Stimulated activated naive B cell treated with anti-CD40 and anti-IgM and Interleukin-4, amounts not matched to agents 10 μg/mL and 1 μg/mL and 100 μg/mL, for 72 hours (primary cell): ENCODE results near the gene MED12L.
"Not testable (repeated sequence)": the region's sequence is repeated elsewhere in the genome, so short reads cannot be mapped to it uniquely, and the experiment has no call there.

Experiments used
- ATAC-seq, 2 donors: fragments of 150-1000 bp; cut with Tn5 transposase; replicated peaks; 2 replicates each; pipeline ENCODE4 v1.10.0; 2021; ENCODE audit warnings: moderate library complexity in 1 of 2
- DNase-seq: peaks from one replicate; pipeline ENCODE4 v3.0.0; 2021
- H3K27ac Mint-ChIP-seq: one replicate; pipeline ENCODE4 v1.8.0; 2022; ENCODE audit warnings: mild to moderate bottlenecking, mixed read lengths
- H3K27me3 Mint-ChIP-seq, 2 donors: one replicate each; pipeline ENCODE4 v1.8.0; 2022; ENCODE audit warnings: mixed read lengths in 2 of 2
- H3K36me3 Mint-ChIP-seq, 2 donors: one replicate each; pipeline ENCODE4 v1.8.0; 2022; ENCODE audit warnings: mixed read lengths in 2 of 2, mild to moderate bottlenecking in 1 of 2
- H3K4me1 Mint-ChIP-seq, 2 donors: one replicate each; pipeline ENCODE4 v1.8.0; 2022; ENCODE audit warnings: mixed read lengths in 2 of 2, mild to moderate bottlenecking in 1 of 2
- H3K4me3 Mint-ChIP-seq, 2 donors: one replicate each; pipeline ENCODE4 v1.8.0; 2022; ENCODE audit warnings: mild to moderate bottlenecking in 2 of 2, mixed read lengths in 2 of 2, moderate library complexity in 1 of 2
- H3K9me3 Mint-ChIP-seq, 2 donors: one replicate each; pipeline ENCODE4 v1.8.0; 2022; ENCODE audit warnings: mixed read lengths in 2 of 2, mild to moderate bottlenecking in 1 of 2

MED12L gene

GRCh38 chr3:151081082-151081481 is 4.4 kb upstream of the MED12L start:
- H3K4me3 Mint-ChIP-seq, H3K27ac Mint-ChIP-seq, ATAC-seq, H3K36me3 Mint-ChIP-seq, H3K9me3 Mint-ChIP-seq, DNase-seq, H3K4me1 Mint-ChIP-seq: not testable (repeated sequence)
- peaks cover 31 to 47% of the 10 kb centered on the region in 2 donors for H3K27me3 Mint-ChIP-seq

- ATAC-seq, result no peak
- H3K27me3 Mint-ChIP-seq, result peaks cover 36 to 65% of the 10 kb centered on the region in 2 donors
Measured at GRCh38 chr3:151082880-151083838, 2.3 kb upstream of the MED12L start.

DNA sequence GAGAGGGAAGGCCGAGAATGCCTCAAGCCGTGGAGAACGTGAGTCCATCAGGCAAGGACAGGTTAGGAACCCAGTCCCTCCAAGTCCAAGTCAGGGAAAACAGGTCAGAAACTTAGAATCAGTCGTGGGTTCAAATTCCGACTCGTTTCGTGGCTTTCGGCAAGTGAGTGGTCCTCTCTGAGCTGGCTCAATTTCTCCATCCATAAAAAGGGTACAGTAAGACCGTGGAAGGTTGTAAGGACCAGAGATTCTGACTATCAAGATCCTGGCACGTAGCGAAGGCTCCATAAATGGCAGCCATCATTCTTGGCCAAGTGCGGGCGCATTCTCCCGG is 604 bp upstream of the MED12L start:
- ATAC-seq (no peak), DNase-seq (no peak)
- Mint-ChIP-seq H3K36me3 (no peaks in the 10 kb centered on the region), H3K27me3 (peaks cover 38 to 61% of the 10 kb centered on the region in 2 donors), H3K27ac (no peak overlapping the region), H3K4me3 (peak overlapping the region; percentile 62 to 88), H3K9me3 (no peaks in the 10 kb centered on the region), H3K4me1 (peaks cover 10% of the 10 kb centered on the region in 2 donors)

More at GRCh38 chr3:151082880-151083838, 2.3 kb upstream of the MED12L start:
- Mint-ChIP-seq H3K4me1 (peaks cover 10% of the 10 kb centered on the region in 2 donors), H3K4me3 (no peak overlapping the region), H3K9me3 (no peaks in the 10 kb centered on the region), H3K36me3 (no peaks in the 10 kb centered on the region), H3K27ac (no peak overlapping the region)
- DNase-seq, result no peak

DNA sequence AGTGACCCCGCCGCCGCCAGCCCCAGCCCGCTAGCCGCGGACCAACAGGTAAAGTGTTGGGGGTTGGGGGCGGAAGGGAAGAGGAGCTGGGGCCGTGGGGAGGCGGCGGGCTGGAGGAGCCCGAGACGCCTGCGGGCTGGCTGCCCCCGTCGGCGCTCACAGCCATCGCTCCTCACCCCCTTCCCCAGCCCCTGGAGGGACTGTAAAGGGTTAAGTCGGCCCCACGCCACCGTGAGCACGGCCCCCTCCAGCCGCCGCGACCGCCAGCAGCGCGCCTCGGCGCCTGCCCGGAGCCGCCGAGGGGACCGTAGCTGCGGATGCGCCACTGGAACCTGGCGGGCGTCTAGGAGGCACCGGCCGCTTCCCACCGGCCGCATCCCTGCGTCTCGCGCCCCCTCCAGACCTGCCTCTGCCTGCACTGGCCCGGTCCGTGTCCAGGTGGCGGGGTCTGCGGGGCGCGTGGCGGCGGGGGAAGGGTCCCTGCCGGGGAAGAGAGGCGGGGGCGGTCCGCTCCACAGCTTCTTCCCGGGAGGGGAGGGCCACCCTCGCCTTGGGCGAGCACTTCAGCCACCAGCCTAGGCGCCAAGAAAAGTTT is 522 bp downstream of the MED12L start:
- no peaks in the 10 kb centered on the region for H3K36me3 Mint-ChIP-seq
- peak; percentile 6 for DNase-seq
- H3K4me1 Mint-ChIP-seq, result peaks cover 10% of the 10 kb centered on the region in 2 donors
- no peaks in the 10 kb centered on the region for H3K9me3 Mint-ChIP-seq
- peak overlapping the region; percentile 88 to 89 for H3K4me3 Mint-ChIP-seq
- H3K27me3 Mint-ChIP-seq, result peaks cover 40 to 63% of the 10 kb centered on the region in 2 donors
- H3K27ac Mint-ChIP-seq, result no peak overlapping the region
- ATAC-seq, result peak; percentile 21 to 24

DNA sequence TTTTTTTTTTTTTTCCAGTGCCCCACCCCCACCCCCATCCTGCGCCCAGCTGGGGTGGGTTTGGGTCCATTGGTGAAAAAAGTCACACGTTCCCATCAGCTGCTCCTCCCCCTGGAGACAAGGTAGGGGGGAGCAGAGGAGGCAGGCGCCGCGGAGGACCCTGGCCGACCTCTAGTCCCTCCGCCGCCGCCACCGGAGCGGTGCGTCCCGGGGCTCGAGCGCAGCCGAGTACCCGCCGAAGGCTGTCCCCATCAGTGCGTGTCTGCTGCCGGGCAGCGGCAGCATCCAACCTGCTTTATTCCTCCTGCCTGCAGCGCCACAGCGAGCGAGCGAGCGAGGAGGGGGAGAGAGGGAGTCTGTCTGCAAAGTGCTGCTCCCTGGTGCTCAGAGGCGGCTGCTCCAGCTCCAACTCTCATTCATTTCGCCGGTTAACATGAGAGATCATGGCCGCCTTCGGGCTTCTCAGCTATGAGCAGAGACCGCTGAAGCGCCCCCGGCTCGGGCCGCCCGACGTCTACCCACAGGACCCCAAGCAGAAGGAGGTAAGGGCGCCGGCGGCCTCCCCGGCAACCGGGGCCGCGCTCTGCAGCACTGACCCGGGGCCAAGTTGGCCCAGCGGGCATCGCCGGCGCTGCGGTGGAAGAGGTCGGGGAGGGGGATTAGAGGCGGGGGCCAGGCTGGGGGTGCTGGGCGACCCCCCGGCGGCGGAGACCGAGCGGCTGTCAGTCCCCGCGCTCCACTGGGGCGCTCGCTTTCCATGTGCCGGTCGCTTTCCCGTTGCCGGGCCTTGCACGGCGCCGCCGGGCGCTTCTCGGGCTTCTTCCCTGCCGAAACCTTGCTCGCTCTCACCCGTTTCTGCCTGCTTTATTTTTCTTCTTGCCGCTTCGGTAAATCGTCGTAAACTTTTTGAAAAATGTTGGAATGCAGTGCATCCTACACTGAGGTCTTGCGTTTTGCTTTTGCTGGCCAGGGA is 1.3 kb downstream of the MED12L start:
- DNase-seq (peak; percentile 65), ATAC-seq (peak; percentile 83 to 84)
- peak overlapping the region; percentile 88 to 89 for H3K4me3 Mint-ChIP-seq
- H3K9me3 Mint-ChIP-seq, result no peaks in the 10 kb centered on the region
- H3K27me3 Mint-ChIP-seq, result peaks cover 36 to 59% of the 10 kb centered on the region in 2 donors
- H3K36me3 Mint-ChIP-seq, result no peaks in the 10 kb centered on the region
- peaks cover 10% of the 10 kb centered on the region in 2 donors for H3K4me1 Mint-ChIP-seq
- H3K27ac Mint-ChIP-seq, result peak overlapping the region; percentile 74

GRCh38 chr3:151087648-151088047 is 2.2 kb downstream of the MED12L start:
- Mint-ChIP-seq H3K4me3 (peak overlapping the region; percentile 88 to 89), H3K36me3 (peaks cover 0 to 2% of the 10 kb centered on the region in 2 donors), H3K27ac (no peak overlapping the region), H3K4me1 (peaks cover 10% of the 10 kb centered on the region in 2 donors), H3K27me3 (peaks cover 37 to 50% of the 10 kb centered on the region in 2 donors), H3K9me3 (no peaks in the 10 kb centered on the region)
- ATAC-seq (no peak), DNase-seq (no peak)

DNA sequence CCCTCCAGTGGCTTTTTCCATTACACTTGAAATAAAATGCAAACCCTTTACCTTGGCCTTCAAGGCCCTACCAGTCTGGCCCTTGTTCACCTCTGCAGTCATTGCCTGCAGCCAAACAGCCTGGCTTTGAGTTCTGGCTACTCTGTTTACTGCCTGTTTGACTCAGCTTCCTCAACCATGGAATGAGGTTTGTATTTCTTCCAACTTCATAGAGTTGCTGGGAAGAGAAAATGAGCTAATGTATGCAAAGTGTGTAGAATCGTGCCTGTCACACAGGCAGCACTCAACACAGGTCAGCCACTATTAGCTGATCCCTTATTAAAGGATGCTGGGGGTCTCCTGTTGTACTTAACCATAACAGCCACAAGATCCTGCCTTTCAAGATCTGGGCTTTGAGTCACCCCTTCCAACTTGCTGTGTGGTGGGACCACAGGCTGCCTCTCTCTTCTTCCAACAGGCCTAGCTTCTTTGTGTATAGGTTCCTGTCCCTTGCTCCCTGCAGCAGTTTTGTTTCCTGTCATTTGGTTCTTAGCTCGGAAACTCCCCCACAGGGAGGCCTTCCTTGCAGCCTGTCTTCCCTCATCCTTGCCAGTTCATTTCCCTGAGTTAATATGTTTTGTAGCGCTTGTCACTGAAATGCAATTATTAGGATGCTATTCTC is 6.4 kb downstream of the MED12L start:
- DNase-seq (no peak), ATAC-seq (no peak)
- H3K36me3 Mint-ChIP-seq, result peaks cover 0 to 2% of the 10 kb centered on the region in 2 donors
- no peaks in the 10 kb centered on the region for H3K9me3 Mint-ChIP-seq
- H3K27me3 Mint-ChIP-seq, result peaks cover 17 to 21% of the 10 kb centered on the region in 2 donors
- no peak overlapping the region for H3K27ac Mint-ChIP-seq
- peaks cover 9 to 14% of the 10 kb centered on the region in 2 donors for H3K4me1 Mint-ChIP-seq
- H3K4me3 Mint-ChIP-seq, result no peak overlapping the region

GRCh38 chr3:151093148-151093547 is 7.7 kb downstream of the MED12L start:
- no peak for ATAC-seq
- DNase-seq, result no peak
- Mint-ChIP-seq H3K27ac (no peak overlapping the region), H3K4me3 (no peak overlapping the region), H3K27me3 (peaks cover 13 to 21% of the 10 kb centered on the region in 2 donors), H3K4me1 (peaks cover 6 to 9% of the 10 kb centered on the region in 2 donors), H3K9me3 (peaks cover 4 to 5% of the 10 kb centered on the region in 2 donors), H3K36me3 (peaks cover 5 to 6% of the 10 kb centered on the region in 2 donors)

DNA sequence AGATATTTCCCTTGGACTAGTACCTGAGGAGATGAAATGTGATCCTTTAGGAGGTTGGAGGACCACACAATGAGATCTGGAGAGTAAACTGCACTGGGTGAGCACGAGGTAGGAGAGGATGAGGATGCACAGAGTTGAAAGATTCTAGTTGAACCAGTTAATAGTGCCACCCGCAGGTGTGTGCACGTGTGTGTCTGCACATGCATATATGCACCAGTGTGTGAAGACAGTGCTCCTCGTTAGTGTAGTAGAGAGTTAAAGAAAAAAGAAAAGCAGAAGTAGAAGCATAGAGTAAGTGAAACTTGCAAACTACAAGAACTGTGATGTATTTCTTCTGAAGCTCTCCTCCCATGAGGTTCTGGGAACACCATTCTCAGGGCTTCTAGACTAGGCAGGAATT is 8.4 kb downstream of the MED12L start:
- Mint-ChIP-seq H3K27ac (no peak overlapping the region), H3K9me3 (peaks cover 7 to 10% of the 10 kb centered on the region in 2 donors), H3K4me1 (peaks cover 6 to 9% of the 10 kb centered on the region in 2 donors), H3K36me3 (peaks cover 11% of the 10 kb centered on the region in 2 donors), H3K27me3 (peaks cover 12 to 21% of the 10 kb centered on the region in 2 donors), H3K4me3 (no peak overlapping the region)
- no peak for DNase-seq
- ATAC-seq, result peak; percentile 95

DNA sequence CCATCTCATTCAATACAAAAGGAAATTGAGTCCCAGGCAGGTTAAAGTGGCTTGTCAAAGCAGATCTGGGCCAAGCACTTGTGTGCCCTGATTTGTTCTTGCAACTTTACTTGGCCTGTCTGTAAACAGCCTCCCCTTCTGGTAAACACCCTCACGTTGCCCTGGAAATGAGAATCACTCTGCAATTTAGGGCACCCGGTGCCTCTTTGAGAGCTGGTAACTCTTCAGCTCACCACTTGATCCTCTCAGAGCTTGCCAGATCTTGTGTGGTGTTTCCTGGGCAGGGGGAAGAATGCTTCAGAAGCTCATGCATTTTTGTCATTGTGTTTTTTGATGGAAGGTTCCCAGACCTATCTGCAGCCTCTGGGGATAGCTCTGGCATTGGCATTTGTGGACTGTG is 11.3 kb downstream of the MED12L start:
- Mint-ChIP-seq H3K27ac (no peak overlapping the region), H3K4me3 (no peak overlapping the region), H3K27me3 (peaks cover 5 to 17% of the 10 kb centered on the region in 2 donors), H3K9me3 (peaks cover 9 to 13% of the 10 kb centered on the region in 2 donors), H3K4me1 (peaks cover 6 to 9% of the 10 kb centered on the region in 2 donors), H3K36me3 (peaks cover 11 to 12% of the 10 kb centered on the region in 2 donors)
- no peak for ATAC-seq
- DNase-seq, result no peak

GRCh38 chr3:151100076-151100475 is 14.6 kb downstream of the MED12L start:
- H3K4me3 Mint-ChIP-seq, result no peak overlapping the region
- no peak overlapping the region for H3K27ac Mint-ChIP-seq
- H3K36me3 Mint-ChIP-seq, result peaks cover 11% of the 10 kb centered on the region in 2 donors
- H3K4me1 Mint-ChIP-seq, result no peaks in the 10 kb centered on the region
- H3K27me3 Mint-ChIP-seq, result peaks cover 5 to 11% of the 10 kb centered on the region in 2 donors
- DNase-seq, result no peak
- H3K9me3 Mint-ChIP-seq, result peaks cover 9 to 13% of the 10 kb centered on the region in 2 donors
- no peak for ATAC-seq

- Mint-ChIP-seq H3K36me3 (peaks cover 11% of the 10 kb centered on the region in 2 donors), H3K4me3 (no peak overlapping the region), H3K4me1 (no peaks in the 10 kb centered on the region), H3K27me3 (peaks cover 5 to 11% of the 10 kb centered on the region in 2 donors), H3K9me3 (peaks cover 9 to 13% of the 10 kb centered on the region in 2 donors), H3K27ac (no peak overlapping the region)
- ATAC-seq (no peak), DNase-seq (no peak)
Measured at GRCh38 chr3:151101270-151101969, 16.0 kb downstream of the MED12L start.

- Mint-ChIP-seq H3K36me3 (peaks cover 0 to 2% of the 10 kb centered on the region in 2 donors), H3K27ac (no peak overlapping the region)
- no peak for ATAC-seq
Measured at GRCh38 chr3:151106311-151106710, 20.8 kb downstream of the MED12L start.

More at GRCh38 chr3:151106311-151106710, 20.8 kb downstream of the MED12L start:
- Mint-ChIP-seq H3K9me3 (no peaks in the 10 kb centered on the region), H3K4me3 (no peak overlapping the region), H3K4me1 (no peaks in the 10 kb centered on the region), H3K27me3 (peaks cover 0 to 8% of the 10 kb centered on the region in 2 donors)
- DNase-seq, result no peak
